HepG2 (cell line): ENCODE measurements around the gene NPEPL1. TPM values are rescaled to one million over a fixed set of nuclear protein-coding genes. Genes with fewer than 3 reads are reported as not detected.

ENCODE experiments used
- ATAC-seq: fragments of 200-7000 bp; cut with Tn5 transposase; 3 replicates; pipeline ENCODE4 v1.9.1; 2020; ENCODE audit warnings: mild to moderate bottlenecking, moderate library complexity
- BruUV-seq: library from RNA; stranded (reverse); fragments of 400-500 nt; replicated peaks from 2 replicates; lab custom pipeline; 2021; lab: Mats Ljungman, UMichigan
- CTCF ChIA-PET: fragments of 300-600 bp; formaldehyde crosslinking; extraction: SDS; loops from one replicate; lab custom pipeline; 2021; ENCODE audit warnings: low total read pairs, inconsistent platforms, low intra/inter-chr PET ratio; lab: Yijun Ruan, JAX
- POLR2A ChIA-PET: fragments of 350-600 bp; sonication (Branson Sonifier 250); formaldehyde crosslinking; loops from one replicate; lab custom pipeline; 2020; ENCODE audit warnings: antibody characterized with exemption, inconsistent platforms; lab: Yijun Ruan, JAX
- DNase-seq: peaks from one replicate; pipeline ENCODE4 v3.0.0-alpha.2; 2015; ENCODE audit warnings: low spot score
- FAIRE-seq: peaks from 3 replicates; lab custom pipeline; 2011; peaks lifted over from hg19 to GRCh38; lab: Jason Lieb, UNC
- H2AFZ ChIP-seq: one replicate; pipeline ENCODE4 v1.6.1; 2011; ENCODE audit warnings: low read length, inconsistent platforms
- H3K27ac ChIP-seq: fragments of 300-600 bp; 3 replicates; pipeline ENCODE4 v1.8.0; 2011; ENCODE audit warnings: mixed run types, mild to moderate bottlenecking, mixed read lengths, low read length, inconsistent platforms; ENCODE audit not compliant: insufficient read depth; ENCODE audit errors: extremely low read length
- H3K27me3 ChIP-seq, 2 experiments: fragments of 200-600 bp in 1 of 2; 2 replicates in 1 of 2; 3 replicates in 1 of 2; pipeline versions ENCODE4 v1.6.0 to v1.8.0; 2011; ENCODE audit warnings: low read length in 2 of 2, mild to moderate bottlenecking in 2 of 2, moderate library complexity in 2 of 2, inconsistent platforms in 1 of 2; ENCODE audit not compliant: insufficient read depth in 2 of 2, control insufficient read depth in 1 of 2
- H3K36me3 ChIP-seq, 2 experiments: fragments of 200-600 bp in 1 of 2; replicated peaks in 1 of 2; 2 replicates in 1 of 2; 3 replicates in 1 of 2; pipeline versions ENCODE4 v1.5.1 to v1.8.0; 2011; ENCODE audit warnings: low read length in 2 of 2, inconsistent platforms in 1 of 2; ENCODE audit not compliant: insufficient read depth in 2 of 2, control insufficient read depth in 1 of 2
- H3K4me1 ChIP-seq: 2 replicates; pipeline ENCODE4 v1.5.1; 2012; ENCODE audit warnings: low read length, inconsistent platforms; ENCODE audit not compliant: insufficient read depth
- H3K4me2 ChIP-seq: 2 replicates; pipeline ENCODE4 v1.6.0; 2011; ENCODE audit warnings: low read depth, low read length, inconsistent platforms
- H3K4me3 ChIP-seq, 3 experiments: fragments of 200-600 bp in 1 of 3; sonication (generic), shearing (Covaris generic) in 1 of 3; replicated peaks in 1 of 3; 2 replicates each; pipeline ENCODE4 v1.5.1; 2011 to 2016; ENCODE audit warnings: low read length in 3 of 3, inconsistent platforms in 2 of 3, low read depth in 2 of 3, mild to moderate bottlenecking in 2 of 3, control low read depth in 1 of 3, mixed read lengths in 1 of 3; ENCODE audit not compliant: insufficient read depth in 1 of 3
- H3K79me2 ChIP-seq: one replicate; pipeline ENCODE4 v1.6.1; 2011; ENCODE audit warnings: low read length, inconsistent platforms; ENCODE audit not compliant: insufficient read depth
- H3K9ac ChIP-seq: 2 replicates; pipeline ENCODE4 v1.6.0; 2011; ENCODE audit warnings: mild to moderate bottlenecking, low read depth, low read length, inconsistent platforms; ENCODE audit not compliant: insufficient read depth
- H3K9me3 ChIP-seq: 2 replicates; pipeline ENCODE4 v1.5.1; 2012; ENCODE audit warnings: mild to moderate bottlenecking, low read length
- H4K20me1 ChIP-seq: 2 replicates; pipeline ENCODE4 v1.6.0; 2011; ENCODE audit warnings: inconsistent platforms, mild to moderate bottlenecking, low read length, moderate library complexity; ENCODE audit not compliant: insufficient read depth
- MEIS2 ChIP-seq: sonication (generic); formaldehyde crosslinking; IDR thresholded peaks from 2 replicates; pipeline ENCODE4 v1.9.0; 2021; ENCODE audit warnings: mild to moderate bottlenecking, missing genetic modification reagents
- MTA1 ChIP-seq: sonication (generic); formaldehyde crosslinking; IDR thresholded peaks from 2 replicates; pipeline ENCODE4 v1.4.0; 2020; ENCODE audit warnings: missing genetic modification reagents, mild to moderate bottlenecking, borderline replicate concordance
- PRMT3 ChIP-seq: sonication (generic); formaldehyde crosslinking; IDR thresholded peaks from 2 replicates; pipeline ENCODE4 v1.8.1; 2022; ENCODE audit warnings: low read depth, mild to moderate bottlenecking, moderate library complexity, missing genetic modification reagents, borderline replicate concordance
- SOX5 ChIP-seq: IDR thresholded peaks from 2 replicates; pipeline ENCODE4 v1.6.1; 2016; ENCODE audit warnings: borderline replicate concordance
- ZKSCAN8 ChIP-seq: IDR thresholded peaks from 2 replicates; pipeline ENCODE4 v1.6.1; 2016; ENCODE audit warnings: borderline replicate concordance, missing genetic modification reagents, missing compliant biosample characterization
- ZNF263 ChIP-seq: sonication (generic); formaldehyde crosslinking; IDR thresholded peaks from 2 replicates; pipeline ENCODE4 v1.4.0; 2020; ENCODE audit warnings: missing genetic modification reagents
- ZNF329 ChIP-seq: sonication (generic); formaldehyde crosslinking; IDR thresholded peaks from 2 replicates; pipeline ENCODE4 v1.9.0; 2021; ENCODE audit warnings: low read depth, mild to moderate bottlenecking, missing genetic modification reagents
- ZNF383 ChIP-seq: sonication (generic); formaldehyde crosslinking; IDR thresholded peaks from 2 replicates; pipeline ENCODE4 v1.4.0; 2020; ENCODE audit warnings: missing genetic modification reagents, mild to moderate bottlenecking, borderline replicate concordance
- WGBS: methylation state at CpG from one replicate; pipeline ENCODE4 v1.1.6; 2017; ENCODE audit warnings: low lambda C conversion rate; 5-methylcytosine and 5-hydroxymethylcytosine counted together
- in situ Hi-C: cut with HindIII; loops from 2 replicates; pipeline ENCODE4 v1.10.0; 2017; ENCODE audit warnings: low pct_unique_long_range_greater_than_20kb; ENCODE audit not compliant: extremely low pct_ligation_motif_present
- intact Hi-C: fragments of 100-400 bp; cut with micrococcal nuclease; formaldehyde crosslinking; loops from one replicate; pipeline ENCODE4 v1.10.0; 2022; ENCODE audit not compliant: unreplicated experiment
- polyA plus RNA-seq, 8 experiments: library from polyadenylated mRNA; depleted of rRNA in 3 of 8; stranded (reverse) in 7 of 8; unstranded in 1 of 8; fragments of >200 nt; fragmentation: Illumina TruSeq in 4 of 8; extraction: Trizol in 4 of 8; gene quantifications; 2 replicates each; pipeline versions ENCODE4 v1.2.1 to v1.2.3, GENCODE V29; 2011 to 2016; ENCODE audit warnings: low read depth in 4 of 8, missing spikeins in 1 of 8, mixed read lengths in 1 of 8; ENCODE audit not compliant: insufficient read depth in 1 of 8
- total RNA-seq, 5 experiments: library from RNA; depleted of rRNA; stranded (reverse); fragments of >200 nt; fragmentation: Illumina TruSeq; extraction: Trizol; gene quantifications; 2 replicates each; pipeline ENCODE4 v1.2.3, GENCODE V29; 2016; ENCODE audit warnings: low read depth in 1 of 5
- TF ChIP-seq, protein P1 (sequence below): sonication (generic); formaldehyde crosslinking; IDR thresholded peaks from 2 replicates; pipeline ENCODE4 v1.4.0; 2020; ENCODE audit warnings: mild to moderate bottlenecking, missing genetic modification reagents
- TF ChIP-seq, protein P2 (sequence below): sonication (generic); formaldehyde crosslinking; IDR thresholded peaks from 2 replicates; pipeline ENCODE4 v1.4.0; 2020; ENCODE audit warnings: low read depth, missing genetic modification reagents
- TF ChIP-seq, protein P3 (sequence below): sonication (generic); formaldehyde crosslinking; IDR thresholded peaks from 2 replicates; pipeline ENCODE4 v1.8.0; 2023; ENCODE audit warnings: mild to moderate bottlenecking, missing genetic modification reagents

NPEPL1 gene
- total and polyA plus RNA-seq, 2 of the 13 experiments (the other 11 are each of a cell fraction or from before 2014, with no cell fraction given), result 4.1 to 7.5 TPM

DNA sequence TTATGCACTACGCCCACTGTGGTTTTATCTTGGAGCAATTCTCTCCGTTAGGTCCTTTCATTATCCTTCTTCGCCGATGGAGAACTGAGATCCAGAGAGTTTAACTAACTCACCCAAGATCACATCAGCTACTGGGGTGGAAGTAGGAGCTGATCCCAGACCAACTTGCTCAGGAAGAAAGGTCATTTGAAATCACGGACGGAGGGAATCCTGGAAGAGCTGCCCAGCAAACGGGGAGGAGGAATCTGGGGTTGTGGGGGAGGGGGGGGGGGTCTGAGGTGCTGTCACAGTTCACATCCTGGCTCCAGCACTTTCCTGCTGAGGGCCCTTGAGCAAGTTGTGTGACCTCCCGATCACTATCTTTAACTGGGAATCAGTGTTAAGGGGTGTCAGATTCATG is 62.0 kb downstream of the NPEPL1 start (continued):
- TF ChIP-seq ZNF329 (no peak), ZNF263 (CRISPR knock-in tag) (no peak), MTA1 (CRISPR knock-in tag) (no peak), ZKSCAN8 (CRISPR knock-in tag) (no peak), ZNF383 (CRISPR knock-in tag) (no peak)
- TF ChIP-seq, protein P1, sequence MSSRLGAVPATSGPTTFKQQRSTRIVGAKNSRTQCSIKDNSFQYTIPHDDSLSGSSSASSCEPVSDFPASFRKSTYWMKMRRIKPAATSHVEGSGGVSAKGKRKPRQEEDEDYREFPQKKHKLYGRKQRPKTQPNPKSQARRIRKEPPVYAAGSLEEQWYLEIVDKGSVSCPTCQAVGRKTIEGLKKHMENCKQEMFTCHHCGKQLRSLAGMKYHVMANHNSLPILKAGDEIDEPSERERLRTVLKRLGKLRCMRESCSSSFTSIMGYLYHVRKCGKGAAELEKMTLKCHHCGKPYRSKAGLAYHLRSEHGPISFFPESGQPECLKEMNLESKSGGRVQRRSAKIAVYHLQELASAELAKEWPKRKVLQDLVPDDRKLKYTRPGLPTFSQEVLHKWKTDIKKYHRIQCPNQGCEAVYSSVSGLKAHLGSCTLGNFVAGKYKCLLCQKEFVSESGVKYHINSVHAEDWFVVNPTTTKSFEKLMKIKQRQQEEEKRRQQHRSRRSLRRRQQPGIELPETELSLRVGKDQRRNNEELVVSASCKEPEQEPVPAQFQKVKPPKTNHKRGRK, result no peak
- TF ChIP-seq, protein P2, sequence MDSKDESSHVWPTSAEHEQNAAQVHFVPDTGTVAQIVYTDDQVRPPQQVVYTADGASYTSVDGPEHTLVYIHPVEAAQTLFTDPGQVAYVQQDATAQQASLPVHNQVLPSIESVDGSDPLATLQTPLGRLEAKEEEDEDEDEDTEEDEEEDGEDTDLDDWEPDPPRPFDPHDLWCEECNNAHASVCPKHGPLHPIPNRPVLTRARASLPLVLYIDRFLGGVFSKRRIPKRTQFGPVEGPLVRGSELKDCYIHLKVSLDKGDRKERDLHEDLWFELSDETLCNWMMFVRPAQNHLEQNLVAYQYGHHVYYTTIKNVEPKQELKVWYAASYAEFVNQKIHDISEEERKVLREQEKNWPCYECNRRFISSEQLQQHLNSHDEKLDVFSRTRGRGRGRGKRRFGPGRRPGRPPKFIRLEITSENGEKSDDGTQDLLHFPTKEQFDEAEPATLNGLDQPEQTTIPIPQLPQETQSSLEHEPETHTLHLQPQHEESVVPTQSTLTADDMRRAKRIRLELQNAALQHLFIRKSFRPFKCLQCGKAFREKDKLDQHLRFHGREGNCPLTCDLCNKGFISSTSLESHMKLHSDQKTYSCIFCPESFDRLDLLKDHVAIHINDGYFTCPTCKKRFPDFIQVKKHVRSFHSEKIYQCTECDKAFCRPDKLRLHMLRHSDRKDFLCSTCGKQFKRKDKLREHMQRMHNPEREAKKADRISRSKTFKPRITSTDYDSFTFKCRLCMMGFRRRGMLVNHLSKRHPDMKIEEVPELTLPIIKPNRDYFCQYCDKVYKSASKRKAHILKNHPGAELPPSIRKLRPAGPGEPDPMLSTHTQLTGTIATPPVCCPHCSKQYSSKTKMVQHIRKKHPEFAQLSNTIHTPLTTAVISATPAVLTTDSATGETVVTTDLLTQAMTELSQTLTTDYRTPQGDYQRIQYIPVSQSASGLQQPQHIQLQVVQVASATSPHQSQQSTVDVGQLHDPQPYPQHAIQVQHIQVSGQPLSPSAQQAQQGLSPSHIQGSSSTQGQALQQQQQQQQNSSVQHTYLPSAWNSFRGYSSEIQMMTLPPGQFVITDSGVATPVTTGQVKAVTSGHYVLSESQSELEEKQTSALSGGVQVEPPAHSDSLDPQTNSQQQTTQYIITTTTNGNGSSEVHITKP (CRISPR knock-in tag), result no peak

- Histone ChIP-seq H3K4me3 (no peak overlapping the region), H3K79me2 (no peaks in the 10 kb centered on the region), H2AFZ (no peak overlapping the region), H3K27me3 (peaks cover 15 to 84% of the 10 kb centered on the region in 2 experiments), H3K9ac (no peak overlapping the region), H4K20me1 (no peaks in the 10 kb centered on the region), H3K9me3 (no peaks in the 10 kb centered on the region), H3K4me1 (no peaks in the 10 kb centered on the region), H3K4me2 (no peak overlapping the region), H3K36me3 (no peaks in the 10 kb centered on the region), H3K27ac (no peak overlapping the region)
- no peak for DNase-seq
- ATAC-seq, result no peak
- CTCF ChIA-PET, result no interaction called here
- POLR2A ChIA-PET, result no interaction called here
- intact Hi-C loops (no loop called here), in situ Hi-C loops (no loop called here)
- no peak for FAIRE-seq
- BruUV-seq, result no TSS peak
- WGBS, result 41% methylated on average over 18 of the region's 18 CpGs
- TF ChIP-seq, protein P2 (CRISPR knock-in tag), result no peak
- TF ChIP-seq MEIS2 (CRISPR knock-in tag), result no peak
- TF ChIP-seq SOX5, result no peak
- no peak for TF ChIP-seq PRMT3 (CRISPR knock-in tag)
- TF ChIP-seq, protein P3, sequence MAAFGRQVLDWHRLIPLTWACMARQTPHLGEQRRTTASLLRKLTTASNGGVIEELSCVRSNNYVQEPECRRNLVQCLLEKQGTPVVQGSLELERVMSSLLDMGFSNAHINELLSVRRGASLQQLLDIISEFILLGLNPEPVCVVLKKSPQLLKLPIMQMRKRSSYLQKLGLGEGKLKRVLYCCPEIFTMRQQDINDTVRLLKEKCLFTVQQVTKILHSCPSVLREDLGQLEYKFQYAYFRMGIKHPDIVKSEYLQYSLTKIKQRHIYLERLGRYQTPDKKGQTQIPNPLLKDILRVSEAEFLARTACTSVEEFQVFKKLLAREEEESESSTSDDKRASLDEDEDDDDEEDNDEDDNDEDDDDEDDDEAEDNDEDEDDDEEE, result no peak
These were observed 62.6 kb downstream of the NPEPL1 start for GRCh38 chr20:58755062-58755697.
